Tibial artery (tissue), 4 donors: ENCODE data around the gene SAMSN1.

Experiments
- DNase-seq, 2 donors: peaks; one replicate each; pipeline ENCODE4 v3.0.0-alpha.2; 2019
- H3K27ac ChIP-seq, 2 donors: fragments of 200-600 bp; sonication (generic) in 1 of 2; 1 replicate in 1 of 2; 2 replicates in 1 of 2; pipeline ENCODE4 v1.5.1; 2018 to 2019; ENCODE audit warnings: mild to moderate bottlenecking in 1 of 2
- H3K27me3 ChIP-seq, 2 donors: fragments of 200-600 bp; sonication (generic) in 1 of 2; one replicate each; pipeline versions ENCODE4 v1.5.1 to v1.6.0; 2016 to 2019
- H3K36me3 ChIP-seq, 3 donors: fragments of 200-600 bp; sonication (generic) in 2 of 3; one replicate each; pipeline ENCODE4 v1.5.1; 2016 to 2019; ENCODE audit warnings: mild to moderate bottlenecking in 2 of 3
- H3K4me1 ChIP-seq, 4 donors: fragments of 200-600 bp; sonication (generic) in 2 of 4; 1 replicate in 3 of 4; 2 replicates in 1 of 4; pipeline ENCODE4 v1.5.1; 2016 to 2019
- H3K4me3 ChIP-seq, 2 donors: fragments of 200-600 bp; sonication (generic) in 1 of 2; 1 replicate in 1 of 2; 2 replicates in 1 of 2; pipeline ENCODE4 v1.5.1; 2018 to 2019; ENCODE audit warnings: mild to moderate bottlenecking in 2 of 2
- H3K9me3 ChIP-seq, 3 donors: fragments of 200-600 bp; sonication (generic) in 1 of 3; one replicate each; pipeline ENCODE4 v1.5.1; 2016 to 2019
- intact Hi-C: fragments of 100-400 bp; cut with DNase I; formaldehyde crosslinking; loops from one replicate; pipeline ENCODE4 v1.15.0; 2023; ENCODE audit warnings: low total_unique reads
- TF ChIP-seq, protein P1 (sequence below), 2 experiments: fragments of 200-600 bp in 1 of 2; fragments of 450-650 bp in 1 of 2; IDR thresholded peaks; one replicate each; pipeline ENCODE4 v1.5.1; 2017 to 2019; ENCODE audit warnings: antibody characterized with exemption in 2 of 2, mild to moderate bottlenecking in 1 of 2, moderate library complexity in 1 of 2

Gene SAMSN1

DNA sequence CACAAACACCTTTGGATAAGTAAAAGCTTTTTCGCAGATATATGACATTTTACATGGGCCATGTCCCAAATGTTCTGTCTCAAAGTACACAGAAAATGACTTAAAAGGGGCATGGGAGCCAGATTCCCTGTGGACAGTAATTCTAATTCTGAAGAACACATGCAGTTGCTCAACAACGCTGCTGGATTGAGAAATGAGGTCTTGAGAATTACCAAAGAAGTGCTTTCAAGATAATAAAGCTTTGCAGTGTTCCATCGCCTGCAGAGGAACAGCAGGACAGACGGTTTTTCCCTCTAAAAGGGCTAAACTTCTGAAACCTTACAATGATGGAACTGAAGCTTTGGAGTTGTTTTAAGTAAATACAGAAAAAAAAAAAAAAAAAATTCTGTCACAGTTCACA lies 107.9 kb downstream of the SAMSN1 start:
- TF ChIP-seq, protein P1, sequence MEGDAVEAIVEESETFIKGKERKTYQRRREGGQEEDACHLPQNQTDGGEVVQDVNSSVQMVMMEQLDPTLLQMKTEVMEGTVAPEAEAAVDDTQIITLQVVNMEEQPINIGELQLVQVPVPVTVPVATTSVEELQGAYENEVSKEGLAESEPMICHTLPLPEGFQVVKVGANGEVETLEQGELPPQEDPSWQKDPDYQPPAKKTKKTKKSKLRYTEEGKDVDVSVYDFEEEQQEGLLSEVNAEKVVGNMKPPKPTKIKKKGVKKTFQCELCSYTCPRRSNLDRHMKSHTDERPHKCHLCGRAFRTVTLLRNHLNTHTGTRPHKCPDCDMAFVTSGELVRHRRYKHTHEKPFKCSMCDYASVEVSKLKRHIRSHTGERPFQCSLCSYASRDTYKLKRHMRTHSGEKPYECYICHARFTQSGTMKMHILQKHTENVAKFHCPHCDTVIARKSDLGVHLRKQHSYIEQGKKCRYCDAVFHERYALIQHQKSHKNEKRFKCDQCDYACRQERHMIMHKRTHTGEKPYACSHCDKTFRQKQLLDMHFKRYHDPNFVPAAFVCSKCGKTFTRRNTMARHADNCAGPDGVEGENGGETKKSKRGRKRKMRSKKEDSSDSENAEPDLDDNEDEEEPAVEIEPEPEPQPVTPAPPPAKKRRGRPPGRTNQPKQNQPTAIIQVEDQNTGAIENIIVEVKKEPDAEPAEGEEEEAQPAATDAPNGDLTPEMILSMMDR (IDR thresholded peaks at IDR 0.05) = no peak
- Histone ChIP-seq H3K4me1 (no peaks in the 10 kb centered on the region), H3K27ac (no peak overlapping the region), H3K27me3 (no peaks in the 10 kb centered on the region), H3K9me3 (no peaks in the 10 kb centered on the region), H3K4me3 (no peak overlapping the region), H3K36me3 (no peaks in the 10 kb centered on the region)
- no peak for DNase-seq
- intact Hi-C loops = no loop called here

DNA sequence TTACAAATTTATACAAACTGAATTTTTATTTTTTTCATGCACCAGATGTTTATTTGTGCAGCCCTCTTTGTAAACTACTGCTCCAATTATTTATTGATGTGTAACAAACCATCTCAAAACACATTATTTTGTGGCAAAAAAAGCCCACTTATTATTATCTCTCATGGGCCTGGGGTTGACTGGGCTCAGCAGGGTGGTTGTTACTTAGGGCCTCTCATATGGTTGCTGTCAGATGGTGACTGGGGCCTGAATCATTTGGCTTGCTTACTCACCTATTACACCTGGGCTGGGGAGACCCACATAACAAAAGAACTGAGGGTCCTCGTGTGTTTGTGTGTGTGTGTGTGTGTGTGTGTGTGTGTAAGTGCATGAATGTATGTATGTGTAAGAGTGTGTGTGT lies 110.7 kb downstream of the SAMSN1 start:
- no peak for DNase-seq
- H3K4me3 ChIP-seq = no peak overlapping the region

More for the DNA sequence above, 110.7 kb downstream of the SAMSN1 start:
- TF ChIP-seq, protein P1 (IDR thresholded peaks at IDR 0.05) = no peak
- intact Hi-C loops = no loop called here
- no peaks in the 10 kb centered on the region for H3K36me3 ChIP-seq
- no peaks in the 10 kb centered on the region for H3K27me3 ChIP-seq
- no peaks in the 10 kb centered on the region for H3K9me3 ChIP-seq
- no peak overlapping the region for H3K27ac ChIP-seq
- H3K4me1 ChIP-seq = no peaks in the 10 kb centered on the region
